Spleen (tissue), 7 donors: ENCODE data around the gene IHH.

Source experiments
- POLR2A ChIP-seq, 3 donors: fragments of 450-650 bp; IDR thresholded peaks; one replicate each; pipeline ENCODE4 v1.5.1; 2017; ENCODE audit warnings: antibody characterized with exemption in 3 of 3, mild to moderate bottlenecking in 1 of 3
- POLR2AphosphoS5 ChIP-seq, 3 donors: sonication (generic); formaldehyde crosslinking; IDR thresholded peaks; one replicate each; pipeline ENCODE4 v1.5.1; 2017; ENCODE audit warnings: antibody characterized with exemption in 3 of 3
- TF ChIP-seq, protein P1 (sequence below), 11 experiments: fragments of 200-600 bp in 7 of 11; fragments of 450-650 bp in 4 of 11; sonication (generic) in 4 of 11; IDR thresholded peaks in 8 of 11; conservative IDR thresholded peaks in 3 of 11; 1 replicate in 7 of 11; 2 replicates in 4 of 11; pipeline versions ENCODE4 v1.4.0 to v1.8.0; 2016 to 2021; ENCODE audit warnings: antibody characterized with exemption in 11 of 11, inconsistent platforms in 4 of 11, mild to moderate bottlenecking in 1 of 11
- donor health status: DM: no; HTN: no; CAD: no; lungs with moderate emphysema.
- donor health status: DM: no; HTN: no; CAD: no.
- donor health status: DM: no; HTN: no; CAD: no.

GRCh38 chr2:219081701-219082331 is 21.1 kb upstream of the IHH start:
- TF ChIP-seq, protein P1, sequence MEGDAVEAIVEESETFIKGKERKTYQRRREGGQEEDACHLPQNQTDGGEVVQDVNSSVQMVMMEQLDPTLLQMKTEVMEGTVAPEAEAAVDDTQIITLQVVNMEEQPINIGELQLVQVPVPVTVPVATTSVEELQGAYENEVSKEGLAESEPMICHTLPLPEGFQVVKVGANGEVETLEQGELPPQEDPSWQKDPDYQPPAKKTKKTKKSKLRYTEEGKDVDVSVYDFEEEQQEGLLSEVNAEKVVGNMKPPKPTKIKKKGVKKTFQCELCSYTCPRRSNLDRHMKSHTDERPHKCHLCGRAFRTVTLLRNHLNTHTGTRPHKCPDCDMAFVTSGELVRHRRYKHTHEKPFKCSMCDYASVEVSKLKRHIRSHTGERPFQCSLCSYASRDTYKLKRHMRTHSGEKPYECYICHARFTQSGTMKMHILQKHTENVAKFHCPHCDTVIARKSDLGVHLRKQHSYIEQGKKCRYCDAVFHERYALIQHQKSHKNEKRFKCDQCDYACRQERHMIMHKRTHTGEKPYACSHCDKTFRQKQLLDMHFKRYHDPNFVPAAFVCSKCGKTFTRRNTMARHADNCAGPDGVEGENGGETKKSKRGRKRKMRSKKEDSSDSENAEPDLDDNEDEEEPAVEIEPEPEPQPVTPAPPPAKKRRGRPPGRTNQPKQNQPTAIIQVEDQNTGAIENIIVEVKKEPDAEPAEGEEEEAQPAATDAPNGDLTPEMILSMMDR (IDR thresholded peaks at IDR 0.05 in 8 of 11, conservative IDR thresholded peaks at IDR 0.05 in 3 of 11), result no peak
- TF ChIP-seq POLR2A (IDR thresholded peaks at IDR 0.05) (no peak), POLR2AphosphoS5 (IDR thresholded peaks at IDR 0.05) (no peak)
